Mammary epithelial cell (primary cell): Measurements from ENCODE around the gene PGLYRP3.

Source experiments
- EZH2 ChIP-seq: IDR thresholded peaks from 2 replicates; pipeline ENCODE4 v1.6.1; 2012; ENCODE audit warnings: low read length, inconsistent platforms, borderline replicate concordance
- TF ChIP-seq, protein P1 (sequence below), 2 donors: IDR thresholded peaks in 1 of 2; conservative IDR thresholded peaks in 1 of 2; 2 replicates each; pipeline ENCODE4 v1.5.1; 2011 to 2012; ENCODE audit warnings: inconsistent platforms in 2 of 2, low read length in 2 of 2, mild to moderate bottlenecking in 2 of 2, control low read depth in 1 of 2, low read depth in 1 of 2; ENCODE audit not compliant: insufficient read depth in 1 of 2; ENCODE audit errors: extremely low read depth in 1 of 2

DNA sequence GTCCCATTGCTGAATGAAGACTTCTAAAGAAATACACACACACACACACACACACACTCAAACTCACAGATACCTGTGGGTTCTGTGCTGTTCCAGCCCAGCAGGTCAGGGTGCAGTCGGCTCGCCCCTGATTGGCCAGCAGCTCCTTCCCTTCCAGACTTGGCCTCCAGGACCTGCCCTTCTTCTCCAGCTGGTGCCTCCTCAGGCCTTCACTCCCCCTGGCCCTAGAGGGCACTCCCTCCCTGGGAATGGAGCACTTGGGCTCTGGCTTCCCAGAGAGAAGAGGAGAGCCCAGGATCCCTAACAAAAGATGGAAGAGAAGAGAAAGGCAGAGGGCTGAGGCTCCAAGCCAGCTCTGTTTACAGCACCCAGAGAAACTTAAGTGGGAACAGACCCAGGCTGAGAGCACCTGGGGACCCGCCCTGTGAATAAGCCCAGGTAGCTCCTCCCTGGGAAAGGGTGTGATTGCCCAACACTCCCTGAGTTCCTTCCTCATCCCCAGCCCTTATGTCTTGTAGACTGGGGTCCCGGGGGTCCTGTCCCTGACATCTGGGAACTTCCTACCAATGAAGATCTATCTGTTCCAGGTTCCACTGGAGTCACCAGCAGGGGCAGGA lies at the start of gene PGLYRP3:
- TF ChIP-seq, protein P1, sequence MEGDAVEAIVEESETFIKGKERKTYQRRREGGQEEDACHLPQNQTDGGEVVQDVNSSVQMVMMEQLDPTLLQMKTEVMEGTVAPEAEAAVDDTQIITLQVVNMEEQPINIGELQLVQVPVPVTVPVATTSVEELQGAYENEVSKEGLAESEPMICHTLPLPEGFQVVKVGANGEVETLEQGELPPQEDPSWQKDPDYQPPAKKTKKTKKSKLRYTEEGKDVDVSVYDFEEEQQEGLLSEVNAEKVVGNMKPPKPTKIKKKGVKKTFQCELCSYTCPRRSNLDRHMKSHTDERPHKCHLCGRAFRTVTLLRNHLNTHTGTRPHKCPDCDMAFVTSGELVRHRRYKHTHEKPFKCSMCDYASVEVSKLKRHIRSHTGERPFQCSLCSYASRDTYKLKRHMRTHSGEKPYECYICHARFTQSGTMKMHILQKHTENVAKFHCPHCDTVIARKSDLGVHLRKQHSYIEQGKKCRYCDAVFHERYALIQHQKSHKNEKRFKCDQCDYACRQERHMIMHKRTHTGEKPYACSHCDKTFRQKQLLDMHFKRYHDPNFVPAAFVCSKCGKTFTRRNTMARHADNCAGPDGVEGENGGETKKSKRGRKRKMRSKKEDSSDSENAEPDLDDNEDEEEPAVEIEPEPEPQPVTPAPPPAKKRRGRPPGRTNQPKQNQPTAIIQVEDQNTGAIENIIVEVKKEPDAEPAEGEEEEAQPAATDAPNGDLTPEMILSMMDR (conservative IDR thresholded peaks at IDR 0.05 in 1 of 2, IDR thresholded peaks at IDR 0.05 in 1 of 2; ENCODE audit: extremely low read depth in 1 of 2, insufficient read depth in 1 of 2, low read depth in 1 of 2, low read length in 2 of 2): peak in 1 of 2 donors; percentile 23
- no peak for TF ChIP-seq EZH2
